Keratinocyte (primary cell): ENCODE measurements around the gene AP3B1.

Experiments used
- CTCF ChIP-seq, 3 experiments: IDR thresholded peaks in 1 of 3; conservative IDR thresholded peaks in 1 of 3; optimal IDR thresholded peaks in 1 of 3; 2 replicates in 2 of 3; 3 replicates in 1 of 3; pipeline versions ENCODE3 to v1.5.1; 2011; ENCODE audit warnings: low read length in 3 of 3, mild to moderate bottlenecking in 3 of 3, moderate library complexity in 2 of 3, control low read depth in 1 of 3, inconsistent platforms in 1 of 3; ENCODE audit not compliant: insufficient read depth in 2 of 3; ENCODE audit errors: extremely low read depth in 1 of 3
- EZH2 ChIP-seq: IDR thresholded peaks from one replicate; pipeline ENCODE4 v1.6.1; 2012; ENCODE audit warnings: inconsistent platforms, mild to moderate bottlenecking, low read length, moderate library complexity

- TF ChIP-seq CTCF (optimal IDR thresholded peaks at IDR 0.05 in 1 of 3, IDR thresholded peaks at IDR 0.05 in 1 of 3, conservative IDR thresholded peaks at IDR 0.05 in 1 of 3; ENCODE audit: extremely low read depth in 1 of 3, insufficient read depth in 2 of 3, low read length in 3 of 3) (no peak), EZH2 (no peak)
Measured at GRCh38 chr5:78109891-78110324, 184.6 kb downstream of the AP3B1 start.
